SK-N-SH (cell line): ENCODE results near the gene ACOX2. TPM values are rescaled to one million over a fixed set of nuclear protein-coding genes. Genes with fewer than 3 reads are reported as not detected.

Experiments
- CTCF ChIA-PET: fragments of 300-600, 350-600 bp; formaldehyde crosslinking; extraction: SDS; loops from one replicate; lab custom pipeline; 2021; lab: Yijun Ruan, JAX
- POLR2A ChIA-PET: fragments of 350-600 bp; sonication (Branson Sonifier 250); formaldehyde crosslinking; extraction: SDS; loops from one replicate; lab custom pipeline; 2020; ENCODE audit warnings: antibody characterized with exemption, inconsistent platforms; lab: Yijun Ruan, JAX
- DNase-seq: peaks from one replicate; pipeline ENCODE4 v3.0.0; 2012
- H2AFZ ChIP-seq: fragments of 200-600 bp; sonication (generic); 2 replicates; pipeline ENCODE4 v1.8.1; 2016; ENCODE audit warnings: antibody characterized with exemption, mild to moderate bottlenecking, low read depth
- H3F3A ChIP-seq: fragments of 200-600 bp; sonication (generic); replicated peaks from 2 replicates; pipeline ENCODE3; 2016; ENCODE audit warnings: antibody characterized with exemption, mild to moderate bottlenecking; ENCODE audit not compliant: insufficient read depth
- H3K27ac ChIP-seq, 2 experiments: fragments of 200-500 bp in 1 of 2; fragments of 200-600 bp in 1 of 2; sonication (Bioruptor generic) in 1 of 2; sonication (generic), shearing (Covaris generic) in 1 of 2; 2 replicates each; pipeline versions ENCODE4 v1.5.1 to v1.6.1; 2014 to 2016; ENCODE audit warnings: low read depth in 2 of 2, inconsistent platforms in 1 of 2, low read length in 1 of 2, mild to moderate bottlenecking in 1 of 2, mixed read lengths in 1 of 2
- H3K27me3 ChIP-seq: fragments of 200-600 bp; sonication (generic), shearing (Covaris generic); 2 replicates; pipeline ENCODE4 v1.6.1; 2016; ENCODE audit warnings: mixed run types; ENCODE audit not compliant: insufficient read depth
- H3K36me3 ChIP-seq, 2 experiments: fragments of 200-500 bp in 1 of 2; fragments of 200-600 bp in 1 of 2; sonication (Bioruptor generic) in 1 of 2; sonication (generic) in 1 of 2; replicated peaks in 1 of 2; 2 replicates each; pipeline versions ENCODE3 to v1.5.1; 2014 to 2016; ENCODE audit warnings: low read length in 1 of 2, mild to moderate bottlenecking in 1 of 2; ENCODE audit not compliant: insufficient read depth in 2 of 2, control insufficient read depth in 1 of 2
- H3K4me1 ChIP-seq, 2 experiments: fragments of 200-500 bp in 1 of 2; fragments of 200-600 bp in 1 of 2; sonication (Bioruptor generic) in 1 of 2; sonication (generic), shearing (Covaris generic) in 1 of 2; 2 replicates each; pipeline versions ENCODE4 v1.5.1 to v1.6.1; 2014 to 2016; ENCODE audit warnings: low read depth in 1 of 2, low read length in 1 of 2, mixed run types in 1 of 2; ENCODE audit not compliant: insufficient read depth in 2 of 2, control insufficient read depth in 1 of 2
- H3K4me2 ChIP-seq: fragments of 200-600 bp; sonication (generic), shearing (Covaris generic); 2 replicates; pipeline ENCODE4 v1.6.1; 2017; ENCODE audit warnings: mixed run types
- H3K4me3 ChIP-seq, 2 experiments: fragments of 200-500 bp in 1 of 2; fragments of 200-600 bp in 1 of 2; sonication (Bioruptor generic) in 1 of 2; sonication (generic), shearing (Covaris generic) in 1 of 2; 2 replicates each; pipeline versions ENCODE4 v1.5.1 to v1.8.1; 2014 to 2016; ENCODE audit warnings: low read depth in 2 of 2, inconsistent platforms in 1 of 2, low read length in 1 of 2, mild to moderate bottlenecking in 1 of 2, mixed read lengths in 1 of 2, moderate library complexity in 1 of 2
- H3K79me2 ChIP-seq: fragments of 200-600 bp; sonication (generic); 2 replicates; pipeline ENCODE4 v1.8.1; 2017; ENCODE audit warnings: mild to moderate bottlenecking; ENCODE audit not compliant: insufficient read depth
- H3K9ac ChIP-seq: fragments of 200-600 bp; sonication (generic); 2 replicates; pipeline ENCODE4 v1.6.1; 2017; ENCODE audit warnings: mixed run types
- H3K9me2 ChIP-seq: fragments of 200-600 bp; sonication (generic); 2 replicates; pipeline ENCODE4 v1.6.1; 2017; ENCODE audit warnings: mixed run types
- H3K9me3 ChIP-seq: fragments of 200-600 bp; sonication (generic); 2 replicates; pipeline ENCODE4 v1.6.1; 2017; ENCODE audit warnings: mixed run types, mild to moderate bottlenecking, moderate library complexity
- H4K20me1 ChIP-seq: fragments of 200-600 bp; sonication (generic); 2 replicates; pipeline ENCODE4 v1.6.1; 2017; ENCODE audit warnings: mild to moderate bottlenecking, mixed run types; ENCODE audit not compliant: insufficient read depth
- CHD2 ChIP-seq: fragments of 150-350 bp; IDR thresholded peaks from 2 replicates; pipeline ENCODE4 v1.6.1; 2018; ENCODE audit warnings: low read length; ENCODE audit not compliant: partially characterized antibody
- FOSL2 ChIP-seq: IDR thresholded peaks from 2 replicates; pipeline ENCODE4 v1.4.0; 2012; ENCODE audit warnings: low read depth, mild to moderate bottlenecking, moderate library complexity, borderline replicate concordance
- FOXJ3 ChIP-seq: sonication (generic); formaldehyde crosslinking; IDR thresholded peaks from 2 replicates; pipeline ENCODE4 v1.5.1; 2020; ENCODE audit warnings: mild to moderate bottlenecking, missing genetic modification reagents
- FOXM1 ChIP-seq: IDR thresholded peaks from 2 replicates; pipeline ENCODE4 v1.4.0; 2012; ENCODE audit warnings: low read depth, mild to moderate bottlenecking
- GABPA ChIP-seq: IDR thresholded peaks from 2 replicates; pipeline ENCODE4 v1.4.0; 2012; ENCODE audit warnings: low read depth, mild to moderate bottlenecking
- GATA2 ChIP-seq: sonication (generic); formaldehyde crosslinking; IDR thresholded peaks from 2 replicates; pipeline ENCODE4 v1.5.0; 2020; ENCODE audit warnings: mild to moderate bottlenecking, missing genetic modification reagents
- IRF3 ChIP-seq: fragments of 150-350 bp; IDR thresholded peaks from 2 replicates; pipeline ENCODE4 v1.6.1; 2016; ENCODE audit warnings: mild to moderate bottlenecking, low read depth, low read length
- JUND ChIP-seq: IDR thresholded peaks from 2 replicates; pipeline ENCODE4 v1.4.0; 2012
- MAX ChIP-seq: IDR thresholded peaks from 2 replicates; pipeline ENCODE4 v1.4.0; 2012; ENCODE audit warnings: low read depth
- NRF1 ChIP-seq: IDR thresholded peaks from 2 replicates; pipeline ENCODE4 v1.6.1; 2012; ENCODE audit warnings: low read depth, mild to moderate bottlenecking, low read length
- POLR2AphosphoS5 ChIP-seq: IDR thresholded peaks from 2 replicates; pipeline ENCODE4 v1.6.1; 2012; ENCODE audit warnings: low read depth, low read length
- RAD21 ChIP-seq: IDR thresholded peaks from 2 replicates; pipeline ENCODE4 v1.6.1; 2012; ENCODE audit warnings: mild to moderate bottlenecking, low read length
- SIN3A ChIP-seq: IDR thresholded peaks from 2 replicates; pipeline ENCODE4 v1.6.1; 2012; ENCODE audit warnings: low read depth, mild to moderate bottlenecking, low read length, moderate library complexity, borderline replicate concordance
- TAF1 ChIP-seq: IDR thresholded peaks from 2 replicates; pipeline ENCODE4 v1.6.1; 2012; ENCODE audit warnings: low read depth, mild to moderate bottlenecking, low read length, moderate library complexity, borderline replicate concordance
- TCF12 ChIP-seq: IDR thresholded peaks from 2 replicates; pipeline ENCODE4 v1.4.0; 2012
- WGBS: methylation state at CpG from one replicate; pipeline ENCODE4 v1.1.6; 2017; ENCODE audit warnings: low lambda C conversion rate; 5-methylcytosine and 5-hydroxymethylcytosine counted together
- polyA plus RNA-seq, 3 experiments: library from polyadenylated mRNA; depleted of rRNA; stranded (reverse); fragments of >200 nt; gene quantifications; 2 replicates each; pipeline ENCODE4 v1.2.3, GENCODE V29; 2012
- TF ChIP-seq, protein P1 (sequence below): IDR thresholded peaks from 2 replicates; pipeline ENCODE4 v1.4.0; 2012; ENCODE audit warnings: low read depth, borderline replicate concordance
- TF ChIP-seq, protein P2 (sequence below): IDR thresholded peaks from 2 replicates; pipeline ENCODE4 v1.6.1; 2012; ENCODE audit warnings: mild to moderate bottlenecking, low read depth, low read length, moderate library complexity
- TF ChIP-seq, protein P3 (sequence below): IDR thresholded peaks from 2 replicates; pipeline ENCODE4; 2012

ACOX2 gene
- polyA plus RNA-seq, 1 of the 3 experiments (the other 2 are of a cell fraction), result 9.0 TPM

DNA sequence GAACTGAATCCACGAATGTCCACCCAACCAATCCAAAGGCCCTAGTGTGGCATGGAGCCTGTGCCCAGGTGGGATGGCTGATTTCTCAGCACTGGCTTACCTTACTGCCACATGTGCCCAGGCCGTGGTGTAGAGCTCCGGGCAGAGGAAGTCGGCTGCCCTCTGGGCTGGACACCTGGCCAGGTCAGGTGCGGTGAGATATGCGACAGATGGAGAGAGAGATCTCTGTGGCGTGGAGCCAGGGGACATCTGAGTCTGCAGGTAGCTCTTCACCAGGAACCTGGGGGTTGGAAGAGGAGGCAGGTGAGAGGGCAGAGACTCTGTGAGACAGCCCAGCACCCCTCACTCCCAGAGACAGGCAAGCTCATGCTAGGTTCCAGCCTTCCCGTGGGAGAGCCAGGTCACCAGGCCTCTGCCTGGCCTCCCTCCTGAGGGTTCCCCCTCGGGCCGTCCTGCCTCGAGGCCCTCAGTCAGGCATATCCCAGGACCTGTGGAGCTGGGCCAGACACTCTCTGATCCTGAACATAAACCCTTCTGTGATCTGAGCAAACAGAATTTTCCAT, 12.6 kb downstream of the ACOX2 start:
- no peak for TF ChIP-seq IRF3
- TF ChIP-seq FOXM1, result no peak
- TF ChIP-seq GATA2 (CRISPR knock-in tag), result no peak
- no peak for TF ChIP-seq GABPA
- TF ChIP-seq CHD2, result no peak
- no peak for TF ChIP-seq TAF1
- TF ChIP-seq, protein P1, sequence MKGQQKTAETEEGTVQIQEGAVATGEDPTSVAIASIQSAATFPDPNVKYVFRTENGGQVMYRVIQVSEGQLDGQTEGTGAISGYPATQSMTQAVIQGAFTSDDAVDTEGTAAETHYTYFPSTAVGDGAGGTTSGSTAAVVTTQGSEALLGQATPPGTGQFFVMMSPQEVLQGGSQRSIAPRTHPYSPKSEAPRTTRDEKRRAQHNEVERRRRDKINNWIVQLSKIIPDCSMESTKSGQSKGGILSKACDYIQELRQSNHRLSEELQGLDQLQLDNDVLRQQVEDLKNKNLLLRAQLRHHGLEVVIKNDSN, result no peak
- ChIA-PET POLR2A (no interaction called here), CTCF (interaction anchor here (1.3 to 1.6 kb wide), 3 partner anchors 29 to 218 kb away, joined by 3 to 6 read pairs (median 3); partner anchors contain the start of genes HTD2 and RPP14)
- 88% methylated on average over 10 of the region's 11 CpGs for WGBS
- H3K36me3 ChIP-seq, result no peaks in the 10 kb centered on the region
- no peak overlapping the region for H3K27ac ChIP-seq
- H3K27me3 ChIP-seq, result no peaks in the 10 kb centered on the region
- no peak overlapping the region for H3K4me3 ChIP-seq
- H3K4me2 ChIP-seq, result no peak overlapping the region
- H3K4me1 ChIP-seq, result peaks cover 12 to 19% of the 10 kb centered on the region in 2 experiments
- H3K9me2 ChIP-seq, result no peaks in the 10 kb centered on the region
- H3K9ac ChIP-seq, result no peak overlapping the region
- H3K9me3 ChIP-seq, result no peaks in the 10 kb centered on the region
- DNase-seq, result no peak
- no peaks in the 10 kb centered on the region for H4K20me1 ChIP-seq
- H3F3A ChIP-seq, result no peaks in the 10 kb centered on the region
- no peaks in the 10 kb centered on the region for H3K79me2 ChIP-seq
- H2AFZ ChIP-seq, result no peak overlapping the region

DNA sequence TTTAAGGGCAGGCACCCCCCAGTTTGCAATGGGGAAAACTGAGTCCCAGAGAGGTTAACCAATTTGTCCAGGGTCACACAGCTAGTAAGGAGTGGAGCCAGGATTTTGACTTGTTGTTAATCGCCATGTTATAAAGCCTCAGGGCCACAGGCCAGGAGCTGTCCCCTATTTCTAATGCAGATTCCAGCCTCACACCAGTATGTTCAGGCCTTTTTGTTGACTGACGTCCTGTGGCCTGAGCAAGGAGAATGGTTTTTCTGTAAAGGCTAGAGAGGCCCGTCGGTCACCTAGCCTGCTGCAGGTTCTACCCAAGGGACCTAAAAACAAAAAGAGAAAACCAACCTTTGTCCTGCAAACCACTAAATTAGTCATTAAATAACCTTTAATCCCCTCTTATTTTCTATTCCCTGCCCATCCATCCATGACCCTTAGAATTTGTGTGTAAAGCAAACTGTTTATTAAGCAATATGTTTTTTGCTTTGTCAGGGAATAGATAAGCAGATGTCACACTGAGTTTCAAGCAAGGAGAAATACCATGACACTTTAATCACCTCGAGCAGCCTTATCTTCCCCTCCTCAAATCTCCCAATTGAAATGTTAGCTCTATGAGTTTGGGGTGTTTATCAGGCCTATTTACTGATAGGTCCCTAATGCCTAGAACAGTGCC, 14.1 kb downstream of the ACOX2 start:
- POLR2A ChIA-PET, result no interaction called here
- DNase-seq, result no peak

More for the DNA sequence above, 14.1 kb downstream of the ACOX2 start:
- H4K20me1 ChIP-seq, result no peaks in the 10 kb centered on the region
- H3K4me2 ChIP-seq, result no peak overlapping the region
- H3K4me1 ChIP-seq, result peaks cover 0 to 8% of the 10 kb centered on the region in 2 experiments; a peak in 2 of 4 replicates
- no peaks in the 10 kb centered on the region for H3K9me3 ChIP-seq
- no peaks in the 10 kb centered on the region for H3F3A ChIP-seq
- H2AFZ ChIP-seq, result no peak overlapping the region
- H3K79me2 ChIP-seq, result no peaks in the 10 kb centered on the region
- H3K27me3 ChIP-seq, result no peaks in the 10 kb centered on the region
- no peak overlapping the region for H3K9ac ChIP-seq
- H3K4me3 ChIP-seq, result no peak overlapping the region
- no peaks in the 10 kb centered on the region for H3K9me2 ChIP-seq
- WGBS, result 88% methylated on average over 5 of the region's 5 CpGs
- no peak overlapping the region for H3K27ac ChIP-seq
- no peak for TF ChIP-seq POLR2AphosphoS5
- TF ChIP-seq GABPA, result no peak
- no peak for TF ChIP-seq JUND
- TF ChIP-seq RAD21, result no peak
- TF ChIP-seq TCF12, result no peak
- TF ChIP-seq IRF3, result no peak
- no peak for TF ChIP-seq GATA2 (CRISPR knock-in tag)
- TF ChIP-seq FOXJ3 (CRISPR knock-in tag), result no peak
- TF ChIP-seq, protein P2, sequence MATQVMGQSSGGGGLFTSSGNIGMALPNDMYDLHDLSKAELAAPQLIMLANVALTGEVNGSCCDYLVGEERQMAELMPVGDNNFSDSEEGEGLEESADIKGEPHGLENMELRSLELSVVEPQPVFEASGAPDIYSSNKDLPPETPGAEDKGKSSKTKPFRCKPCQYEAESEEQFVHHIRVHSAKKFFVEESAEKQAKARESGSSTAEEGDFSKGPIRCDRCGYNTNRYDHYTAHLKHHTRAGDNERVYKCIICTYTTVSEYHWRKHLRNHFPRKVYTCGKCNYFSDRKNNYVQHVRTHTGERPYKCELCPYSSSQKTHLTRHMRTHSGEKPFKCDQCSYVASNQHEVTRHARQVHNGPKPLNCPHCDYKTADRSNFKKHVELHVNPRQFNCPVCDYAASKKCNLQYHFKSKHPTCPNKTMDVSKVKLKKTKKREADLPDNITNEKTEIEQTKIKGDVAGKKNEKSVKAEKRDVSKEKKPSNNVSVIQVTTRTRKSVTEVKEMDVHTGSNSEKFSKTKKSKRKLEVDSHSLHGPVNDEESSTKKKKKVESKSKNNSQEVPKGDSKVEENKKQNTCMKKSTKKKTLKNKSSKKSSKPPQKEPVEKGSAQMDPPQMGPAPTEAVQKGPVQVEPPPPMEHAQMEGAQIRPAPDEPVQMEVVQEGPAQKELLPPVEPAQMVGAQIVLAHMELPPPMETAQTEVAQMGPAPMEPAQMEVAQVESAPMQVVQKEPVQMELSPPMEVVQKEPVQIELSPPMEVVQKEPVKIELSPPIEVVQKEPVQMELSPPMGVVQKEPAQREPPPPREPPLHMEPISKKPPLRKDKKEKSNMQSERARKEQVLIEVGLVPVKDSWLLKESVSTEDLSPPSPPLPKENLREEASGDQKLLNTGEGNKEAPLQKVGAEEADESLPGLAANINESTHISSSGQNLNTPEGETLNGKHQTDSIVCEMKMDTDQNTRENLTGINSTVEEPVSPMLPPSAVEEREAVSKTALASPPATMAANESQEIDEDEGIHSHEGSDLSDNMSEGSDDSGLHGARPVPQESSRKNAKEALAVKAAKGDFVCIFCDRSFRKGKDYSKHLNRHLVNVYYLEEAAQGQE, result no peak
- no peak for TF ChIP-seq MAX
- TF ChIP-seq FOSL2, result no peak
- no peak for TF ChIP-seq SIN3A
- no peak for TF ChIP-seq NRF1
- TF ChIP-seq, protein P3, sequence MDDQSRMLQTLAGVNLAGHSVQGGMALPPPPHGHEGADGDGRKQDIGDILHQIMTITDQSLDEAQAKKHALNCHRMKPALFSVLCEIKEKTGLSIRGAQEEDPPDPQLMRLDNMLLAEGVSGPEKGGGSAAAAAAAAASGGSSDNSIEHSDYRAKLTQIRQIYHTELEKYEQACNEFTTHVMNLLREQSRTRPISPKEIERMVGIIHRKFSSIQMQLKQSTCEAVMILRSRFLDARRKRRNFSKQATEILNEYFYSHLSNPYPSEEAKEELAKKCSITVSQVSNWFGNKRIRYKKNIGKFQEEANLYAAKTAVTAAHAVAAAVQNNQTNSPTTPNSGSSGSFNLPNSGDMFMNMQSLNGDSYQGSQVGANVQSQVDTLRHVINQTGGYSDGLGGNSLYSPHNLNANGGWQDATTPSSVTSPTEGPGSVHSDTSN, result no peak
- H3K36me3 ChIP-seq, result no peaks in the 10 kb centered on the region
- CTCF ChIA-PET, result interaction anchor here (1.2 to 1.6 kb wide), 4 partner anchors 11 to 59 kb away, joined by 3 to 5 read pairs (median 4); no protein-coding TSS in a partner anchor
